ENCODE data around the gene GTSE1. TPM values are rescaled to one million over a fixed set of nuclear protein-coding genes. Genes with fewer than 3 reads are reported as not detected.

Gene GTSE1
- total RNA-seq, 1 donor from 2014 or later, result 0.26 TPM

- no peak for DNase-seq (ENCODE audit: low read depth)
- Histone ChIP-seq H3K36me3 (ENCODE audit: control insufficient read depth, insufficient read depth, low read length) (peaks cover 55% of the 10 kb centered on the region), H3K4me3 (ENCODE audit: low read depth, low read length) (no peak overlapping the region), H3K27me3 (ENCODE audit: control insufficient read depth, insufficient read depth, low read length) (no peaks in the 10 kb centered on the region)
- no peak for FAIRE-seq
- TF ChIP-seq CTCF (IDR thresholded peaks at IDR 0.05; ENCODE audit: insufficient read depth, low read length, severe bottlenecking), result no peak
Measured at GRCh38 chr22:46359362-46359761, 62.7 kb downstream of the GTSE1 start.

- H3K36me3 ChIP-seq (ENCODE audit: control insufficient read depth, insufficient read depth, low read length), result peaks cover 56% of the 10 kb centered on the region
- no peak for TF ChIP-seq CTCF (IDR thresholded peaks at IDR 0.05; ENCODE audit: insufficient read depth, low read length, severe bottlenecking)
- FAIRE-seq (no peak), DNase-seq (ENCODE audit: low read depth) (no peak)
- no peak overlapping the region for H3K4me3 ChIP-seq (ENCODE audit: low read depth, low read length)
- H3K27me3 ChIP-seq (ENCODE audit: control insufficient read depth, insufficient read depth, low read length), result no peaks in the 10 kb centered on the region
Measured at GRCh38 chr22:46360097-46360496, 63.4 kb downstream of the GTSE1 start.

- H3K4me3 ChIP-seq (ENCODE audit: low read depth, low read length), result no peak overlapping the region
- TF ChIP-seq CTCF (IDR thresholded peaks at IDR 0.05; ENCODE audit: insufficient read depth, low read length, severe bottlenecking), result no peak
- no peaks in the 10 kb centered on the region for H3K27me3 ChIP-seq (ENCODE audit: control insufficient read depth, insufficient read depth, low read length)
- H3K36me3 ChIP-seq (ENCODE audit: control insufficient read depth, insufficient read depth, low read length), result peaks cover 56% of the 10 kb centered on the region
- FAIRE-seq (no peak), DNase-seq (ENCODE audit: low read depth) (no peak)
Measured at GRCh38 chr22:46360891-46361290, 64.2 kb downstream of the GTSE1 start.

- H3K4me3 ChIP-seq (ENCODE audit: low read depth, low read length), result no peak overlapping the region
- H3K27me3 ChIP-seq (ENCODE audit: control insufficient read depth, insufficient read depth, low read length), result no peaks in the 10 kb centered on the region
- DNase-seq (ENCODE audit: low read depth) (no peak), FAIRE-seq (no peak)
- TF ChIP-seq CTCF (IDR thresholded peaks at IDR 0.05; ENCODE audit: insufficient read depth, low read length, severe bottlenecking), result no peak
- peaks cover 59% of the 10 kb centered on the region for H3K36me3 ChIP-seq (ENCODE audit: control insufficient read depth, insufficient read depth, low read length)
Measured at GRCh38 chr22:46361826-46362202, 65.1 kb downstream of the GTSE1 start.

GRCh38 chr22:46362203-46362933, 65.7 kb downstream of the GTSE1 start:
- H3K27me3 ChIP-seq (ENCODE audit: control insufficient read depth, insufficient read depth, low read length), result no peaks in the 10 kb centered on the region
- no peak for FAIRE-seq
- no peak for DNase-seq (ENCODE audit: low read depth)
- H3K4me3 ChIP-seq (ENCODE audit: low read depth, low read length), result no peak overlapping the region
- no peak for TF ChIP-seq CTCF (IDR thresholded peaks at IDR 0.05; ENCODE audit: insufficient read depth, low read length, severe bottlenecking)
- H3K36me3 ChIP-seq (ENCODE audit: control insufficient read depth, insufficient read depth, low read length), result peaks cover 62% of the 10 kb centered on the region
